ENCODE data around the gene DCTN4.
A peak's percentile ranks its signal among the peaks of the same experiment; 100 is the strongest.
"Not testable (repeated sequence)": the region's sequence is repeated elsewhere in the genome, so short reads cannot be mapped to it uniquely, and the experiment has no call there.

The DCTN4 gene

GRCh38 chr5:150778517-150779396 lies 19.9 kb upstream of the DCTN4 start, which contains the start of gene SMIM3:
TSS of gene SMIM3 (plus strand) at chr5:150778757. CDS start at chr5:150795441, 16,684 bp downstream.
- peak; percentile 71 for DNase-seq (ENCODE audit: low spot score)

- DNase-seq (ENCODE audit: low spot score): no peak
Observed at GRCh38 chr5:150778088-150778516, 19.3 kb upstream of the DCTN4 start.

GRCh38 chr5:150777685-150778084 lies 18.9 kb upstream of the DCTN4 start:
- DNase-seq (ENCODE audit: low spot score): no peak

- no peak for DNase-seq (ENCODE audit: low spot score)
Observed at GRCh38 chr5:150774145-150774544, 15.3 kb upstream of the DCTN4 start.

- no peak for DNase-seq (ENCODE audit: low spot score)
Observed at GRCh38 chr5:150771034-150771795, 12.4 kb upstream of the DCTN4 start.

GRCh38 chr5:150766251-150766650 lies 7.4 kb upstream of the DCTN4 start:
- DNase-seq (ENCODE audit: low spot score): no peak

- no peak for DNase-seq (ENCODE audit: low spot score)
Observed at GRCh38 chr5:150765799-150766169, 7.0 kb upstream of the DCTN4 start.

GRCh38 chr5:150765011-150765798 lies 6.4 kb upstream of the DCTN4 start:
- DNase-seq (ENCODE audit: low spot score): no peak

GRCh38 chr5:150764530-150764929 lies 5.7 kb upstream of the DCTN4 start:
- DNase-seq (ENCODE audit: low spot score): no peak

GRCh38 chr5:150763023-150763769 lies 4.4 kb upstream of the DCTN4 start:
- DNase-seq (ENCODE audit: low spot score): no peak

GRCh38 chr5:150762211-150762610 lies 3.4 kb upstream of the DCTN4 start:
- no peak for DNase-seq (ENCODE audit: low spot score)

- no peak for DNase-seq (ENCODE audit: low spot score)
Observed at GRCh38 chr5:150759334-150759583, 442 bp upstream of the DCTN4 start.

- DNase-seq (ENCODE audit: low spot score): no peak
Observed at GRCh38 chr5:150758203-150758530, 650 bp downstream of the DCTN4 start.

GRCh38 chr5:150757087-150757649 lies 1.6 kb downstream of the DCTN4 start:
- no peak for DNase-seq (ENCODE audit: low spot score)

GRCh38 chr5:150753863-150754262 lies 5.0 kb downstream of the DCTN4 start:
- DNase-seq (ENCODE audit: low spot score): no peak

- no peak for DNase-seq (ENCODE audit: low spot score)
Observed at GRCh38 chr5:150753463-150753862, 5.4 kb downstream of the DCTN4 start.

- no peak for DNase-seq (ENCODE audit: low spot score)
Observed at GRCh38 chr5:150751096-150751891, 7.5 kb downstream of the DCTN4 start.

- DNase-seq (ENCODE audit: low spot score): no peak
Observed at GRCh38 chr5:150750469-150750868, 8.3 kb downstream of the DCTN4 start.

- not testable (repeated sequence) for DNase-seq (ENCODE audit: low spot score)
Observed at GRCh38 chr5:150743142-150743488, 15.7 kb downstream of the DCTN4 start.

GRCh38 chr5:150742455-150743141 lies 16.2 kb downstream of the DCTN4 start:
- not testable (repeated sequence) for DNase-seq (ENCODE audit: low spot score)

Data from Ammon's horn (tissue), 1 donor.